HepG2 (cell line): ENCODE data around the gene C22orf31. TPM values are rescaled to one million over a fixed set of nuclear protein-coding genes. Genes with fewer than 3 reads are reported as not detected.

ENCODE experiments used
- KLF13 ChIP-seq: sonication (generic); formaldehyde crosslinking; IDR thresholded peaks from 2 replicates; pipeline ENCODE4 v1.4.0; 2020; ENCODE audit warnings: mild to moderate bottlenecking, missing genetic modification reagents
- MTA3 ChIP-seq: sonication (generic); formaldehyde crosslinking; IDR thresholded peaks from 2 replicates; pipeline ENCODE4 v1.4.0; 2020; ENCODE audit warnings: missing genetic modification reagents
- NCOA5 ChIP-seq: sonication (generic); formaldehyde crosslinking; IDR thresholded peaks from 2 replicates; pipeline ENCODE4 v1.4.0; 2020; ENCODE audit warnings: missing genetic modification reagents
- NR1H2 ChIP-seq: sonication (generic); formaldehyde crosslinking; IDR thresholded peaks from 2 replicates; pipeline ENCODE4 v1.8.1; 2022; ENCODE audit warnings: low read depth, missing genetic modification reagents, borderline replicate concordance
- PHF21A ChIP-seq: sonication (generic); formaldehyde crosslinking; IDR thresholded peaks from 2 replicates; pipeline ENCODE4 v1.5.0; 2020; ENCODE audit warnings: mild to moderate bottlenecking, missing genetic modification reagents
- TAF15 ChIP-seq: fragments of 200-400 bp; formaldehyde crosslinking; IDR thresholded peaks from one replicate; pipeline ENCODE4 v1.6.1; 2018; ENCODE audit warnings: mild to moderate bottlenecking, low read depth, low read length; ENCODE audit not compliant: poor library complexity, severe bottlenecking
- TOPORS ChIP-seq: sonication (generic); formaldehyde crosslinking; IDR thresholded peaks from 2 replicates; pipeline ENCODE4 v1.8.0; 2023; ENCODE audit warnings: mild to moderate bottlenecking, missing genetic modification reagents
- YY1 ChIP-seq: IDR thresholded peaks from 2 replicates; pipeline ENCODE4 v1.6.1; 2011; ENCODE audit warnings: low read length, low read depth, moderate library complexity, mild to moderate bottlenecking; ENCODE audit not compliant: insufficient read depth, insufficient replicate concordance
- ZBTB7B ChIP-seq: sonication (generic); formaldehyde crosslinking; IDR thresholded peaks from 2 replicates; pipeline ENCODE4 v1.4.0; 2020; ENCODE audit warnings: missing genetic modification reagents
- ZNF20 ChIP-seq: sonication (generic); formaldehyde crosslinking; IDR thresholded peaks from 2 replicates; pipeline ENCODE4 v1.4.0; 2020; ENCODE audit warnings: mild to moderate bottlenecking, moderate library complexity, missing genetic modification reagents
- ZNF660 ChIP-seq: sonication (generic); formaldehyde crosslinking; IDR thresholded peaks from 2 replicates; pipeline ENCODE4 v1.5.1; 2020; ENCODE audit warnings: mild to moderate bottlenecking, low read depth, missing genetic modification reagents, borderline replicate concordance
- ZNF790 ChIP-seq: sonication (generic); formaldehyde crosslinking; IDR thresholded peaks from 2 replicates; pipeline ENCODE4 v1.8.0; 2022; ENCODE audit warnings: missing genetic modification reagents, mild to moderate bottlenecking, borderline replicate concordance
- ZNF816 ChIP-seq: sonication (generic); formaldehyde crosslinking; IDR thresholded peaks from 2 replicates; pipeline ENCODE4 v1.8.0; 2022; ENCODE audit warnings: missing genetic modification reagents, mild to moderate bottlenecking, borderline replicate concordance
- polyA plus RNA-seq, 8 experiments: library from polyadenylated mRNA; depleted of rRNA in 3 of 8; stranded (reverse) in 7 of 8; unstranded in 1 of 8; fragments of >200 nt; fragmentation: Illumina TruSeq in 4 of 8; extraction: Trizol in 4 of 8; gene quantifications; 2 replicates each; pipeline versions ENCODE4 v1.2.1 to v1.2.3, GENCODE V29; 2011 to 2016; ENCODE audit warnings: low read depth in 4 of 8, missing spikeins in 1 of 8, mixed read lengths in 1 of 8; ENCODE audit not compliant: insufficient read depth in 1 of 8
- total RNA-seq, 5 experiments: library from RNA; depleted of rRNA; stranded (reverse); fragments of >200 nt; fragmentation: Illumina TruSeq; extraction: Trizol; gene quantifications; 2 replicates each; pipeline ENCODE4 v1.2.3, GENCODE V29; 2016; ENCODE audit warnings: low read depth in 1 of 5
- TF ChIP-seq, protein P1 (sequence below): sonication (generic); formaldehyde crosslinking; IDR thresholded peaks from 2 replicates; pipeline ENCODE4 v1.8.1; 2023; ENCODE audit warnings: mild to moderate bottlenecking, missing genetic modification reagents, borderline replicate concordance
- TF ChIP-seq, protein P2 (sequence below): sonication (generic); formaldehyde crosslinking; IDR thresholded peaks from 2 replicates; pipeline ENCODE4 v1.5.1; 2020; ENCODE audit warnings: mild to moderate bottlenecking, missing genetic modification reagents, moderate library complexity
- TF ChIP-seq, protein P3 (sequence below): sonication (generic); formaldehyde crosslinking; IDR thresholded peaks from 2 replicates; pipeline ENCODE4 v1.5.1; 2020; ENCODE audit warnings: missing genetic modification reagents, mild to moderate bottlenecking, borderline replicate concordance
- TF ChIP-seq, protein P4 (sequence below): sonication (generic); formaldehyde crosslinking; IDR thresholded peaks from 2 replicates; pipeline ENCODE4 v1.5.1; 2020; ENCODE audit warnings: mild to moderate bottlenecking, missing genetic modification reagents, borderline replicate concordance
- TF ChIP-seq, protein P5 (sequence below): sonication (generic); formaldehyde crosslinking; IDR thresholded peaks from 2 replicates; pipeline ENCODE4 v1.8.1; 2023; ENCODE audit warnings: mild to moderate bottlenecking, missing genetic modification reagents

The C22orf31 gene
- total and polyA plus RNA-seq, 2 of the 13 experiments (the other 11 are each of a cell fraction or from before 2014, with no cell fraction given) = not detected

DNA sequence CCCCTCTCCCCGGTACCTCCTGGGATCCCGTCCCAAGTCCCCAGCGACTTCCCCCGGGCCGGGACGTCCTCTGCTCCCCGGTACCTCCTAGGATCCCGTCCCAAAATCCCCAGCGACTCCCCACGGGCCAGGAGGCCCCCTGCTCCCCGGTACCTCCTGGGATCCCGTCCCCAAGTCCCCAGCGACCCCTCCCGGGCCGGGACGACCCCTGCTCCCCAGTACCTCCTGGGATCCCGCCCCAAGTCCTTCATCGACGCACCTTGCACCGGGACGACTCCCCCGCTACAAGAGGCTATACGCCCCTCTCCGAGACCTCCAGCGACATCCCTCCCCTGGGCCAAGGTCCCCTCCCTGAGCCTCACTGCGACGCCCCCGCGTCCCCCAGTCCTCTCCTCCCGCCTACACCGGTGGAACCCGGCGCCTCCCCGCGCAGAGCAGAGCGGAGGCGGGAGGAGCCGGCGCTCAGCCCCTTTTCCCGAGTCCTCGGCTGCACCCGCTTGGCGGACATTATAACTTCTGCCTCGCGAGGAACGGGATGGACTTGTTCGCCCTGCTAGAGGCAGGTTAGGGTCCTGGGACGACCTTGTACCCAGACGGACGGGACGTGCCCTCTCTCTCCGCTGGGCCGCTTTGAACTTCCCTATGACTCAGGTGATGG is 12.1 kb upstream of the C22orf31 start (continued):
- TF ChIP-seq, protein P1, sequence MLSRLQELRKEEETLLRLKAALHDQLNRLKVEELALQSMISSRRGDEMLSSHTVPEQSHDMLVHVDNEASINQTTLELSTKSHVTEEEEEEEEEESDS = no peak
- TF ChIP-seq, protein P2, sequence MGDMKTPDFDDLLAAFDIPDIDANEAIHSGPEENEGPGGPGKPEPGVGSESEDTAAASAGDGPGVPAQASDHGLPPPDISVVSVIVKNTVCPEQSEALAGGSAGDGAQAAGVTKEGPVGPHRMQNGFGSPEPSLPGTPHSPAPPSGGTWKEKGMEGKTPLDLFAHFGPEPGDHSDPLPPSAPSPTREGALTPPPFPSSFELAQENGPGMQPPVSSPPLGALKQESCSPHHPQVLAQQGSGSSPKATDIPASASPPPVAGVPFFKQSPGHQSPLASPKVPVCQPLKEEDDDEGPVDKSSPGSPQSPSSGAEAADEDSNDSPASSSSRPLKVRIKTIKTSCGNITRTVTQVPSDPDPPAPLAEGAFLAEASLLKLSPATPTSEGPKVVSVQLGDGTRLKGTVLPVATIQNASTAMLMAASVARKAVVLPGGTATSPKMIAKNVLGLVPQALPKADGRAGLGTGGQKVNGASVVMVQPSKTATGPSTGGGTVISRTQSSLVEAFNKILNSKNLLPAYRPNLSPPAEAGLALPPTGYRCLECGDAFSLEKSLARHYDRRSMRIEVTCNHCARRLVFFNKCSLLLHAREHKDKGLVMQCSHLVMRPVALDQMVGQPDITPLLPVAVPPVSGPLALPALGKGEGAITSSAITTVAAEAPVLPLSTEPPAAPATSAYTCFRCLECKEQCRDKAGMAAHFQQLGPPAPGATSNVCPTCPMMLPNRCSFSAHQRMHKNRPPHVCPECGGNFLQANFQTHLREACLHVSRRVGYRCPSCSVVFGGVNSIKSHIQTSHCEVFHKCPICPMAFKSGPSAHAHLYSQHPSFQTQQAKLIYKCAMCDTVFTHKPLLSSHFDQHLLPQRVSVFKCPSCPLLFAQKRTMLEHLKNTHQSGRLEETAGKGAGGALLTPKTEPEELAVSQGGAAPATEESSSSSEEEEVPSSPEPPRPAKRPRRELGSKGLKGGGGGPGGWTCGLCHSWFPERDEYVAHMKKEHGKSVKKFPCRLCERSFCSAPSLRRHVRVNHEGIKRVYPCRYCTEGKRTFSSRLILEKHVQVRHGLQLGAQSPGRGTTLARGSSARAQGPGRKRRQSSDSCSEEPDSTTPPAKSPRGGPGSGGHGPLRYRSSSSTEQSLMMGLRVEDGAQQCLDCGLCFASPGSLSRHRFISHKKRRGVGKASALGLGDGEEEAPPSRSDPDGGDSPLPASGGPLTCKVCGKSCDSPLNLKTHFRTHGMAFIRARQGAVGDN (CRISPR knock-in tag) = peak; percentile 80
- TF ChIP-seq ZNF660 (no peak), MTA3 (CRISPR knock-in tag) (no peak), TAF15 (no peak), NCOA5 (CRISPR knock-in tag) (no peak), YY1 (peak; percentile 41), TOPORS (CRISPR knock-in tag) (no peak), NR1H2 (CRISPR knock-in tag) (no peak), PHF21A (CRISPR knock-in tag) (peak; percentile 42; the same call in 1 of the 2 replicates), KLF13 (no peak), ZBTB7B (peak; percentile 23; the same call in 1 of the 2 replicates), ZNF20 (CRISPR knock-in tag) (no peak), ZNF790 (CRISPR knock-in tag) (no peak), ZNF816 (CRISPR knock-in tag) (no peak)
- TF ChIP-seq, protein P3, sequence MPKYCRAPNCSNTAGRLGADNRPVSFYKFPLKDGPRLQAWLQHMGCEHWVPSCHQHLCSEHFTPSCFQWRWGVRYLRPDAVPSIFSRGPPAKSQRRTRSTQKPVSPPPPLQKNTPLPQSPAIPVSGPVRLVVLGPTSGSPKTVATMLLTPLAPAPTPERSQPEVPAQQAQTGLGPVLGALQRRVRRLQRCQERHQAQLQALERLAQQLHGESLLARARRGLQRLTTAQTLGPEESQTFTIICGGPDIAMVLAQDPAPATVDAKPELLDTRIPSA (CRISPR knock-in tag) = no peak
- TF ChIP-seq, protein P4, sequence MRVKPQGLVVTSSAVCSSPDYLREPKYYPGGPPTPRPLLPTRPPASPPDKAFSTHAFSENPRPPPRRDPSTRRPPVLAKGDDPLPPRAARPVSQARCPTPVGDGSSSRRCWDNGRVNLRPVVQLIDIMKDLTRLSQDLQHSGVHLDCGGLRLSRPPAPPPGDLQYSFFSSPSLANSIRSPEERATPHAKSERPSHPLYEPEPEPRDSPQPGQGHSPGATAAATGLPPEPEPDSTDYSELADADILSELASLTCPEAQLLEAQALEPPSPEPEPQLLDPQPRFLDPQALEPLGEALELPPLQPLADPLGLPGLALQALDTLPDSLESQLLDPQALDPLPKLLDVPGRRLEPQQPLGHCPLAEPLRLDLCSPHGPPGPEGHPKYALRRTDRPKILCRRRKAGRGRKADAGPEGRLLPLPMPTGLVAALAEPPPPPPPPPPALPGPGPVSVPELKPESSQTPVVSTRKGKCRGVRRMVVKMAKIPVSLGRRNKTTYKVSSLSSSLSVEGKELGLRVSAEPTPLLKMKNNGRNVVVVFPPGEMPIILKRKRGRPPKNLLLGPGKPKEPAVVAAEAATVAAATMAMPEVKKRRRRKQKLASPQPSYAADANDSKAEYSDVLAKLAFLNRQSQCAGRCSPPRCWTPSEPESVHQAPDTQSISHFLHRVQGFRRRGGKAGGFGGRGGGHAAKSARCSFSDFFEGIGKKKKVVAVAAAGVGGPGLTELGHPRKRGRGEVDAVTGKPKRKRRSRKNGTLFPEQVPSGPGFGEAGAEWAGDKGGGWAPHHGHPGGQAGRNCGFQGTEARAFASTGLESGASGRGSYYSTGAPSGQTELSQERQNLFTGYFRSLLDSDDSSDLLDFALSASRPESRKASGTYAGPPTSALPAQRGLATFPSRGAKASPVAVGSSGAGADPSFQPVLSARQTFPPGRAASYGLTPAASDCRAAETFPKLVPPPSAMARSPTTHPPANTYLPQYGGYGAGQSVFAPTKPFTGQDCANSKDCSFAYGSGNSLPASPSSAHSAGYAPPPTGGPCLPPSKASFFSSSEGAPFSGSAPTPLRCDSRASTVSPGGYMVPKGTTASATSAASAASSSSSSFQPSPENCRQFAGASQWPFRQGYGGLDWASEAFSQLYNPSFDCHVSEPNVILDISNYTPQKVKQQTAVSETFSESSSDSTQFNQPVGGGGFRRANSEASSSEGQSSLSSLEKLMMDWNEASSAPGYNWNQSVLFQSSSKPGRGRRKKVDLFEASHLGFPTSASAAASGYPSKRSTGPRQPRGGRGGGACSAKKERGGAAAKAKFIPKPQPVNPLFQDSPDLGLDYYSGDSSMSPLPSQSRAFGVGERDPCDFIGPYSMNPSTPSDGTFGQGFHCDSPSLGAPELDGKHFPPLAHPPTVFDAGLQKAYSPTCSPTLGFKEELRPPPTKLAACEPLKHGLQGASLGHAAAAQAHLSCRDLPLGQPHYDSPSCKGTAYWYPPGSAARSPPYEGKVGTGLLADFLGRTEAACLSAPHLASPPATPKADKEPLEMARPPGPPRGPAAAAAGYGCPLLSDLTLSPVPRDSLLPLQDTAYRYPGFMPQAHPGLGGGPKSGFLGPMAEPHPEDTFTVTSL (CRISPR knock-in tag) = 0 out of 2 replicates have a peak, but pooled peaks have one; percentile 3
- TF ChIP-seq, protein P5, sequence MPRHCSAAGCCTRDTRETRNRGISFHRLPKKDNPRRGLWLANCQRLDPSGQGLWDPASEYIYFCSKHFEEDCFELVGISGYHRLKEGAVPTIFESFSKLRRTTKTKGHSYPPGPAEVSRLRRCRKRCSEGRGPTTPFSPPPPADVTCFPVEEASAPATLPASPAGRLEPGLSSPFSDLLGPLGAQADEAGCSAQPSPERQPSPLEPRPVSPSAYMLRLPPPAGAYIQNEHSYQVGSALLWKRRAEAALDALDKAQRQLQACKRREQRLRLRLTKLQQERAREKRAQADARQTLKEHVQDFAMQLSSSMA = no peak
